ENCODE measurements around the gene CEP85L. TPM values are rescaled to one million over a fixed set of nuclear protein-coding genes. Genes with fewer than 3 reads are reported as not detected.
A peak's percentile ranks its signal among the peaks of the same experiment; 100 is the strongest.

The CEP85L gene
- total RNA-seq, 6 experiments from 2014 or later, result 6.6 to 8.8 (median 7.6) TPM

- H3K4me1 Mint-ChIP-seq (ENCODE audit: low read depth), result peaks cover 8% of the 10 kb centered on the region
- H3K27me3 Mint-ChIP-seq (ENCODE audit: insufficient read depth), result no peaks in the 10 kb centered on the region
- no peak overlapping the region for H3K27ac Mint-ChIP-seq
- TF ChIP-seq CTCF (IDR thresholded peaks at IDR 0.05), result no peak
- no peaks in the 10 kb centered on the region for H3K9me3 Mint-ChIP-seq
- peaks cover 8% of the 10 kb centered on the region; the same call in 1 of the 2 replicates for H3K36me3 Mint-ChIP-seq (ENCODE audit: low read depth)
- no peak overlapping the region for H3K4me3 Mint-ChIP-seq
- DNase-seq, result no peak
These were observed 129.0 kb downstream of the CEP85L start for GRCh38 chr6:118522422-118522821.

GRCh38 chr6:118514689-118515088 lies 136.7 kb downstream of the CEP85L start:
- no peak for DNase-seq
- H3K4me3 Mint-ChIP-seq, result no peak overlapping the region
- no peak for TF ChIP-seq CTCF (IDR thresholded peaks at IDR 0.05)
- H3K9me3 Mint-ChIP-seq, result no peaks in the 10 kb centered on the region
- peaks cover 8% of the 10 kb centered on the region; the same call in 1 of the 2 replicates for H3K36me3 Mint-ChIP-seq (ENCODE audit: low read depth)
- H3K27me3 Mint-ChIP-seq (ENCODE audit: insufficient read depth), result no peaks in the 10 kb centered on the region; the same call in 1 of the 2 replicates
- no peak overlapping the region for H3K27ac Mint-ChIP-seq
- H3K4me1 Mint-ChIP-seq (ENCODE audit: low read depth), result no peaks in the 10 kb centered on the region

- H3K4me1 Mint-ChIP-seq (ENCODE audit: low read depth), result no peaks in the 10 kb centered on the region
- no peak for DNase-seq
- no peaks in the 10 kb centered on the region for H3K36me3 Mint-ChIP-seq (ENCODE audit: low read depth)
- no peak overlapping the region for H3K27ac Mint-ChIP-seq
- H3K4me3 Mint-ChIP-seq, result no peak overlapping the region
- no peaks in the 10 kb centered on the region for H3K9me3 Mint-ChIP-seq
- no peaks in the 10 kb centered on the region; the same call in 1 of the 2 replicates for H3K27me3 Mint-ChIP-seq (ENCODE audit: insufficient read depth)
- no peak for TF ChIP-seq CTCF (IDR thresholded peaks at IDR 0.05)
These were observed 139.3 kb downstream of the CEP85L start for GRCh38 chr6:118511930-118512715.

GRCh38 chr6:118509009-118509617 lies 142.3 kb downstream of the CEP85L start:
- Mint-ChIP-seq H3K27me3 (ENCODE audit: insufficient read depth) (no peaks in the 10 kb centered on the region; the same call in 1 of the 2 replicates), H3K27ac (no peak overlapping the region), H3K9me3 (no peaks in the 10 kb centered on the region), H3K4me3 (no peak overlapping the region), H3K36me3 (ENCODE audit: low read depth) (no peaks in the 10 kb centered on the region), H3K4me1 (ENCODE audit: low read depth) (no peaks in the 10 kb centered on the region)
- peak; percentile 14 for DNase-seq
- peak; percentile 84 for TF ChIP-seq CTCF (IDR thresholded peaks at IDR 0.05)

- Mint-ChIP-seq H3K27ac (no peak overlapping the region), H3K4me3 (no peak overlapping the region), H3K36me3 (ENCODE audit: low read depth) (peaks cover 2% of the 10 kb centered on the region; the same call in 1 of the 2 replicates), H3K4me1 (ENCODE audit: low read depth) (no peaks in the 10 kb centered on the region), H3K27me3 (ENCODE audit: insufficient read depth) (no peaks in the 10 kb centered on the region), H3K9me3 (no peaks in the 10 kb centered on the region)
- DNase-seq, result no peak
- no peak for TF ChIP-seq CTCF (IDR thresholded peaks at IDR 0.05)
These were observed 143.8 kb downstream of the CEP85L start for GRCh38 chr6:118507636-118508035.
